ENCODE measurements around the gene DENND6A.

DNA sequence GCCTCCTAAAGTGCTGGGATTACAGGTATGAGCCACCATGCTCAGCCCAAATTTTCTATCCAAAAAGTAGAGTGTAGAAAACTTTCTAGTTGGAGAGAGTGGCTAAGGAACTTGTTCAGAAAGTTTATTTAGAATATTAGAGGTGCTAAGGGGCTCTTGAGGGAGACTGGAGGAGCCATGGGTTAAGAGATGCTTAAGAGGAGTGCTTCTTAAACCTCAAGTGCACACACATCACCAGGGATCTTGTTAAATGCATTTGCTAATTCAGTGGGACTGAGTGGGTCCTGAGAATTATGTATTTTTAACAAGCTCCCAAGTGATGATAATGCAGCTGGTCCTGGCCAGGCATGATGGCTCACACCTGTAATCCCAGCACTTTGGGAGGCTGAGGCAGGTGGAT lies 33.5 kb upstream of the DENND6A start:
- TF ChIP-seq, protein P1, sequence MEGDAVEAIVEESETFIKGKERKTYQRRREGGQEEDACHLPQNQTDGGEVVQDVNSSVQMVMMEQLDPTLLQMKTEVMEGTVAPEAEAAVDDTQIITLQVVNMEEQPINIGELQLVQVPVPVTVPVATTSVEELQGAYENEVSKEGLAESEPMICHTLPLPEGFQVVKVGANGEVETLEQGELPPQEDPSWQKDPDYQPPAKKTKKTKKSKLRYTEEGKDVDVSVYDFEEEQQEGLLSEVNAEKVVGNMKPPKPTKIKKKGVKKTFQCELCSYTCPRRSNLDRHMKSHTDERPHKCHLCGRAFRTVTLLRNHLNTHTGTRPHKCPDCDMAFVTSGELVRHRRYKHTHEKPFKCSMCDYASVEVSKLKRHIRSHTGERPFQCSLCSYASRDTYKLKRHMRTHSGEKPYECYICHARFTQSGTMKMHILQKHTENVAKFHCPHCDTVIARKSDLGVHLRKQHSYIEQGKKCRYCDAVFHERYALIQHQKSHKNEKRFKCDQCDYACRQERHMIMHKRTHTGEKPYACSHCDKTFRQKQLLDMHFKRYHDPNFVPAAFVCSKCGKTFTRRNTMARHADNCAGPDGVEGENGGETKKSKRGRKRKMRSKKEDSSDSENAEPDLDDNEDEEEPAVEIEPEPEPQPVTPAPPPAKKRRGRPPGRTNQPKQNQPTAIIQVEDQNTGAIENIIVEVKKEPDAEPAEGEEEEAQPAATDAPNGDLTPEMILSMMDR (IDR thresholded peaks at IDR 0.05) = no peak
- TF ChIP-seq POLR2A (IDR thresholded peaks at IDR 0.05) = no peak

All from Peyer's patch (tissue), 4 donors.